ENCODE measurements around the gene CNNM3. TPM values are rescaled to one million over a fixed set of nuclear protein-coding genes. Genes with fewer than 3 reads are reported as not detected.

The CNNM3 gene
- total RNA-seq, 6 experiments from 2014 or later = 11.5 to 37.6 (median 21.6) TPM

GRCh38 chr2:96816836-96817702 is 1.0 kb downstream of the CNNM3 start:
- 0% methylated on average over 1 of the region's 89 CpGs for WGBS (ENCODE audit: insufficient coverage, low coverage, low lambda C conversion rate, missing lambda C conversion rate)
- no peaks in the 10 kb centered on the region for H3K27me3 ChIP-seq
- ATAC-seq = no peak
- H3K36me3 ChIP-seq = no peaks in the 10 kb centered on the region
- peak overlapping the region; percentile 33 to 76 (median 57) for H3K4me3 ChIP-seq
- H3K9me3 ChIP-seq = no peaks in the 10 kb centered on the region
- H3K27ac ChIP-seq = peak overlapping the region in 1 of 3 donors; percentile 88
- DNase-seq = peak in 1 of 3 donors; percentile 54
- TF ChIP-seq POLR2A (IDR thresholded peaks at IDR 0.05) (no peak), CTCF (IDR thresholded peaks at IDR 0.05) (no peak)
- intact Hi-C loops (cut with DNase I) = loop anchor here (5.0 to 10.0 kb wide), 2 partner anchors 45 to 48 kb away; no protein-coding TSS in a partner anchor
- peaks cover 0 to 51% (median 19%) of the 10 kb centered on the region in 4 donors for H3K4me1 ChIP-seq

GRCh38 chr2:96817882-96818281 is 1.8 kb downstream of the CNNM3 start:
- peak overlapping the region in 1 of 3 donors; percentile 88 for H3K27ac ChIP-seq
- DNase-seq (no peak), ATAC-seq (no peak)
- peaks cover 0 to 1% (median 0%) of the 10 kb centered on the region in 4 donors for H3K36me3 ChIP-seq
- intact Hi-C loops (cut with DNase I) = loop anchor here (5.0 to 10.0 kb wide), 2 partner anchors 44 to 47 kb away; no protein-coding TSS in a partner anchor
- no peaks in the 10 kb centered on the region for H3K27me3 ChIP-seq
- H3K4me1 ChIP-seq = peaks cover 0 to 55% (median 21%) of the 10 kb centered on the region in 4 donors
- TF ChIP-seq POLR2A (IDR thresholded peaks at IDR 0.05) (no peak), CTCF (IDR thresholded peaks at IDR 0.05) (no peak)
- H3K4me3 ChIP-seq = peak overlapping the region; percentile 33 to 76 (median 57)
- H3K9me3 ChIP-seq = no peaks in the 10 kb centered on the region
- WGBS (ENCODE audit: insufficient coverage, low coverage, low lambda C conversion rate, missing lambda C conversion rate) = 34% methylated on average over 5 of the region's 8 CpGs

GRCh38 chr2:96819128-96819875 is 3.2 kb downstream of the CNNM3 start:
- ATAC-seq = peak; percentile 54 to 76 (median 72)
- H3K27ac ChIP-seq = peak overlapping the region in 2 of 3 donors; percentile 11 to 59

More at GRCh38 chr2:96819128-96819875, 3.2 kb downstream of the CNNM3 start:
- peaks cover 0 to 5% (median 0%) of the 10 kb centered on the region in 4 donors for H3K36me3 ChIP-seq
- H3K4me3 ChIP-seq = peak overlapping the region in 2 of 3 donors; percentile 57 to 76
- peak; percentile 82 to 95 (median 92) for DNase-seq
- peaks cover 0 to 67% (median 25%) of the 10 kb centered on the region in 4 donors for H3K4me1 ChIP-seq
- 22% methylated on average over 9 of the region's 10 CpGs for WGBS (ENCODE audit: insufficient coverage, low coverage, low lambda C conversion rate, missing lambda C conversion rate)
- no peaks in the 10 kb centered on the region for H3K27me3 ChIP-seq
- H3K9me3 ChIP-seq = no peaks in the 10 kb centered on the region
- TF ChIP-seq CTCF (IDR thresholded peaks at IDR 0.05) = no peak
- no peak for TF ChIP-seq POLR2A (IDR thresholded peaks at IDR 0.05)
- intact Hi-C loops (cut with DNase I) = loop anchor here (5.0 to 10.0 kb wide), 2 partner anchors 43 to 45 kb away; no protein-coding TSS in a partner anchor
